IPS-NIHi7 (cell line): ENCODE results near the gene TGFB1.
"Not testable (repeated sequence)": the region's sequence is repeated elsewhere in the genome, so short reads cannot be mapped to it uniquely, and the experiment has no call there.

Experiments
- DNase-seq: peaks from one replicate; pipeline ENCODE4 v3.0.0; 2012; ENCODE audit warnings: mixed read lengths; ENCODE audit errors: extremely low spot score

Gene TGFB1

DNA sequence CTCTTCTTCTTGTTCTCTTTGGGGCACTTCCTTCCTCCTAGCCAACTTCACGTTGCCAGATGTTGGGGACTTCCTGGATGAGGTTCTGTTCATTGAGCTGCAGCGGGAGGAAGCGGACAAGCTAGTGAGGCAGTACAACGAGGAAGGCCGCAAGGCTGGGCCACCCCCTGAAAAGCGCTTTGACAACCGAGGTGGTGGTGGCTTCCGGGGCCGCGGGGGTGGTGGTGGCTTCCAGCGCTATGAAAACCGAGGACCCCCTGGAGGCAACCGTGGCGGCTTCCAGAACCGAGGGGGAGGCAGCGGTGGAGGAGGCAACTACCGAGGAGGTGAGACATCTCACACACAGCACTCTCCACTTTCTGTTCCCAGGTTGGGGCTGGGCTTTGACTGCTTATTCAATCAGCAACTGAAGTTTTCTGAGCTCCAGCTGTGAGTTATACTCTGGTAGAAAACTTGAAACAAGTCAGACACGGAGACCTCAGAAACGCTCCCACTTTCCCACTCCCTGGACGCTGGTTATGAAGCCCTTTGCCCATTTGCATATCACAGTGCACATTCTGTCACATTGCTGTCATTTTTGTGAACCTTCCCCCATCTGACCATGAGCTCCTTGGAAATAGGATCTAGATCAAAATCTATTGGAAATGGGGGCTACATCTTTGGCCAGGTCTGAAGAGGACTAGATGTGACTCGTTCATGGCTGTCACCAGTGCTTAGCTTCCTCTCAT, 50.9 kb downstream of the TGFB1 start:
- no peak for DNase-seq

DNA sequence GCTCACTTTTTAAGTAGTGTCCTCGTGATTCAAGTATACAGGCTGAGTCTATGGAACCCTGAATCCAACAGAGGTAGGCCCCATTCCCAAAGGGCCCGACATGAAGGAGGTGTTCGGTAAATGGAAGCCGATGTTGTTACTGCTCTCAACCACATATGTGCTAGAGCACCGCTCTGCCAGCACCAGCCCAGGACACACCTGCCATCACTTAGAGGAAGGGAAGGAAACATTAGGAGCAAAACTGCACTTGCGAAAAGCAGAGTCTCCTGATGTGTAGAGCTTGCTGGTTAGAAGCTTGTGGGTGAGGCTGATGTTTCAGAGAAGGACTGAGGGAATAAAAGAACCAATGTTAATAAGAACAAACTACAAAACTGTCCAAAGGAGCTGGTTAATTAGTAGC, 53.2 kb downstream of the TGFB1 start:
- no peak for DNase-seq

DNA sequence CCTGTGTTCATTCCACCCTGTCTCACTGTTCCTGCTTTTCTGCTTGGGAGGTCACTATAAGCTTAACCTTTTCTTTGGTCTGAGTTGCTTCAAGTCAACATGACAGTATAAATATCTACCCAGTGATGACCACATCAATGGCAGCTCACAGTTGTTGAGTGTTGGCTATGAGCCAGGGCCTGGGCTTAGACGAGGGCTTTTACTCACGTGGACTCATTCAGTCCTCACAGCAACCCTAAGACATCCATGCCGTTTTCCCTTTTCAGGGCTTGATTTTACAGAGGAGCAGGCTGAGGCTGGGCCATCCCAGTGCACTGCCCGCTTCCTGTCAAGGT, 54.0 kb downstream of the TGFB1 start:
- no peak for DNase-seq

DNA sequence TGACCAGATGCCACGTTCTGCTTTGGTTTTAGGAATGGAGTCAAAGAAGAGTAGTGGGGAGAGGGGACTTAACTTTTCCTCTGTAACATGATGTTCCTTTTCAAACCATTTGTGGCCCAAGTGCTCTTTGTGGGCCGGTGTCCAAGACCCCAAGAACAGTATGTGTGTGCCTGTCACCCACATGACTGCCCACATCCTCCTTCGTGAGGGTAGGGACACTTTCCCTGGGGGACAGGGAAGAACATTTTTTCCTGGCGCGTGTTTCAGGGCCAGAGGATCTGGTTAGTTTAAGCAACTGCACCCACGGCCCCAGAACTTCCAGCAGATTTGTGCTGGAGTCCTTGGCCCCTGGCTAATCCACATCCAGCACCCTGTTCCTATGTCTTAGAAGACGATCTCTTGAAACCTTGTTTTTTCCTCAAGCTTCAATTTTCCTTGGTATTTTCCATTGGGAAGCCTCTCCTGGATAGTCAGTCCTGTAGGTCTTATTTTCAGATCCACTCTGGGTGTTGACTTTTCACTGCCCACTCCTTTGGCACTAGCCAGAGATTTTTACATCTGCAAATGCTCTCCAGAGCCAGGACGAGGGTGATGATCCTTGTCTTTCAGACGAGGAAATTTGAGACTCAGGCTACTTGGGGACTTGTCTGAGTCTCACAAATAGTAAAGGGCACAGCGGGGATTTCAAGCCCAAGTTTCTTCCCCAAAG, 54.5 kb downstream of the TGFB1 start:
- no peak for DNase-seq

DNA sequence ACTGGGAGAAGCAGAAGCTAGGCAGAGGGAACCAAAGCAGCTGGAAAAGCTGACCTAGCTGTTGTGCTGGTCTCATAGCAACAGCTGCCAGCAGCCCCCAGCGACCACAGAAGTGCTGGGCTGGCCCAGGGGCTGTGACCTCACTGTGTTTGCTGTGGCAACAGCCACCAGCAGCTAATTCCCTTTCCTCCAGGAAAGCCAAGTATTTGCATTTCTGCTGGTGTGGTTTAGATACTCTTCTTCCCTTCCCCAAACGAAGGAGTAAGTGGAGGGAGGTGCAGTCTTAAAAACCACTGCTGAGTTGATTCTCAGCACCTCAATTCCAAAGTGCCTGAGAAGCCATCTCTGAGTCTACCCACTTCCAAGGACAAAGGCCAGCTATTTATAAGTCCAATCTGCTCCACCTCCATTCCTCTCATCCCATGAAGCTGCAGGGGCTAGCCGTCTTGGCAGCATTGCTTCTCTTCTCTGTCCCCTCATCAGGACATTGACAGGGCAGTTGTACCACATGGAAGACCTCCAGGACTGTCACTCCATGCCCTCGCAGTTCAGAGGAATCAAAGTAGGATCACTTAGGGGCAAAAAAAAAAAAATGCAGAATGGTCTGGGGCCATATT, 55.3 kb downstream of the TGFB1 start:
- DNase-seq, result no peak

DNA sequence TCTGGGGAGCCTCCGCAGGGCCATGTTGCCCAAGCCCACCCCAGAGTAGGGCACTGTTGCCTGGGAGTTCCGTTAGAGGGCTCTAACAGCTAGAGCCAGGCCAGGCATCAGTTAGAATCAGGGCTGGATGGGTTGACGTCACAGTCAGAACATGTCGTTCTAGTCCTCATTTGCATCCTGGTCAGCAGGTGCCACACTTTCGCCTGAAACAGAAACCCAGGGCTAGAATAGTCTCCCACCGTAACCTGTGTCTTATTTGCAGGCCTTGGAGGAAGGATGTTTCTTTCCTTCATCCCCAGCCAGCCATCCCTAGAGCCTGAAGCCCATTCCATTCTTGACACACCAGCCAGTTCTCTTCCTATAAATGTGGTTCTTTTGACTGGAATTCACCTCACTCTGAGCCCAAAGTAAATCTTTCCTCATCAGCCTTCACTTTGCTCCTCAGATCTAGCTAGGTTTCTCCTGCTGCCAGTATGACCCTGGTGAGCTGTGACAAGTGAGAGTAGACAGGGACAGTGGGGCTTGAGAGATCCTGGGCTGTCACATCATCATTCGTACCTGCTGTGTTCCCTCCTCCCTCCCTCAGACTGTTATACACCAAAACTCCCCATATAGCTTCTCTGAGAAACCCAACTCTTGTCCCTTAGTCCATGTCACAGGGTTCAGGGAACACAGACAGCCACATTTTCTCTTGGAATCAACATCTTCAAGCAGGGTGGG, 55.9 kb downstream of the TGFB1 start:
- DNase-seq, result no peak

DNA sequence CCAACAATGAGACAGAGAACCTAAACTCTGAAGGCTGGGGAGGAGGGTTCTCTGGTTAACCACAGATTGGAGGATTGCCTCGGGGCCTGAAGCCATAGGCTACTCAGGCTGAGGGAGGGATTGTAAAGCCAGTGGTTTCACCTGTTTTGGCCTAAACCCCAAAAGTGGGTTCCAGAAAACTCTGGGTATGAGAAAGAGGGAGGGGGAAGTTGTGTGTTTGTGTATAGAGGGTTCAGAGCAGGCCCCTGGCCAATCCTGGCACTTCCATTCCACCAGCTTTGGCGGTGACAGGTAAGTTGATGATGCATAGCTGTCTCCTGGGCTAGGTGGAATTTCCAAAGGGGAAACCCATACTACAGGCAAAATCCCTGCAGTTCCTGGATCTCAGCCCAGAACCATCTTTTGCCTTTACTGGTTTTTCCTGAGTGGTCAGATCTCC, 57.3 kb downstream of the TGFB1 start:
- no peak for DNase-seq

DNA sequence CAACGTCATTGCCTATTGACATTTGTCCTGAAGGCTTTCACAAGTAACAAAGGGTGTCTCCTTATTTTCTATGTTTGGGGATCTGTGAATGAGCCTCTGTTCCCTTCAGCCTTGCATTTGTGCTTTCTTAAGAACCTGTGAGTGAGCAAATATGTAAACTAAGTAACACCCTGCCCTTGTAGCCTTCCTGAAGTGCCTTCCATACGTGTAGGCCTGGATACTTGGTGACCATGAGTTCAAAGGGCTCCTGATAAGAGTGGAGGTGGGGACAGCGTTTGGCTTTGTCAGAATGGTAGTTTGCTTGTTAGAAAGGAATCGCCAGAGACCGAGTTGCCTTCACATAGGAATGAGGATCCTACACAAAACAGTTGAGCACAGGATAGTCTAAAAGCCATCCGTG, 58.2 kb downstream of the TGFB1 start:
- no peak for DNase-seq

DNA sequence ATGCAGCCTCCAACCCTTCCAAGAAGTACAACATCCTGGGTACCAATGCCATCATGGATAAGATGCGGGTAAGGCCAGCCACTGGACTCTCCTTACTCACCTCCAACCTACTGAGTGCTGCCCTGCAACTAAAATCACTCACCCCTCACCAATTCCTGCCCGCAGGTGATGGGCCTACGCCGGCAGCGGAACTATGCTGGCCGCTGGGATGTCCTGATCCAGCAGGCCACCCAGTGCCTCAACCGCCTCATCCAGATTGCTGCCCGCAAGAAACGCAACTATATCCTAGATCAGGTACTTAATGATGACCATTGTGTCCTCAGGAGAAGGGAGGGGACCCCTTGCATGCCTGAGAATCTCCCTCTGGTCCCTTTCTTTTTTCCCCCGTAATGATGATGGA, 59.3 kb downstream of the TGFB1 start:
- DNase-seq, result no peak

DNA sequence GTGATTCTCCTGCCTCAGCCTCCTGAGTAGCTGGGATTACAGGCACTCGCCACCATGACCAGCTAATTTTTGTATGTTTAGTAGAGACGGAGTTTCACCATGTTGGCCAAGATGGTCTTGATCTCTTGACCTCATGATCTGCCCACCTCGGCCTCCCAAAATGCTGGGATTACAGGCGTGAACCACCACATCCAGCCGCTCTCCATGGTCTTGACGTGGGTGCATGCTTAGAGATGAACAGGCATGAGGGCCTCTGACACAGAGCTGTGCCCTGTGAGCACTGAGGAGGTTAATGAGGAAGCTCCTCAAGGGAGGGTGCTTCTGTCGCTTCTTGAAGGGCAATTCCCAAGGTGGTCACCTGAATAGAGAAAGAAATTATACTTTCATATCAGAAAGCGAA, 63.9 kb downstream of the TGFB1 start:
- not testable (repeated sequence) for DNase-seq

DNA sequence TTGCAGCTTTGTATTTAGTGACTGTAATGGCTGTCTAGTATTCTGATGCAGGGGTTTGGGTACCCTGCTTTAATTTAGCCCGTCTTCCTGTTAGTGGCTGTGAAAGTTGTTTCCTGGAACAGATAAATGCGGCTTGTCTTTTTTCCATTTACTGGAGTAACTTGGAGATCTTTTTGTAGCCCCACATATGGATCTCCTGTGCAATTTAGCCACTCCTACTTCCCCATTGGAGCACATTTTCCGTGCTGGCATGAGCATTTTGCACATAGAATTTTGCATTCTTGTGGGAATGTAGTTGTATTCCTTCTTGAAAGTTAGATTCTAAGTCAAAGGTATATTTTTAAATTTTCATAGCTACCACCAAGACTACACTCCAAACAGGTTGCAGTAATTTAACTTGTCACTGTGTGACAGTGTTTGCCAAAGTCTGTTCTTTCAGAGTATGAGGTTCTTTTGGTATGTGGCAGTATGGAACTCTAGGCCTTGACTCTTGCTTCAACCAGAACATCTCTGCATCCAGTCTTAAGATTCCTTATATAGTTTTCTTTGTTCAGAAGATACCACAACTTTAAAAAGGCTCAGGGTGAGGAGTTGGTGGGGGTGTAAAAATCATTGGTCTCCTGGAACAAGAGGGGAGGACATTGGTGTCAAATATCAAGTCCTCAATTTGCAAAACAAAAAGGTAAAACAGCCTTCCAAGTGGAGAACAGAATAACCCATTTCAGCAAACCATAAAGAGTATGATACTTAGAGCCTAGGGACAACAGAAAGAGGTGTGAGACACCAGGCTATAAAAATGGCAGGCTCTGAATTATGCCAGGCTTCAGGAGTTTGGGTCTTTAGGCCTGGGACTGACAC, 64.8 kb downstream of the TGFB1 start:
- no peak for DNase-seq
